ENCODE measurements around the gene POLG.

The POLG gene

DNA sequence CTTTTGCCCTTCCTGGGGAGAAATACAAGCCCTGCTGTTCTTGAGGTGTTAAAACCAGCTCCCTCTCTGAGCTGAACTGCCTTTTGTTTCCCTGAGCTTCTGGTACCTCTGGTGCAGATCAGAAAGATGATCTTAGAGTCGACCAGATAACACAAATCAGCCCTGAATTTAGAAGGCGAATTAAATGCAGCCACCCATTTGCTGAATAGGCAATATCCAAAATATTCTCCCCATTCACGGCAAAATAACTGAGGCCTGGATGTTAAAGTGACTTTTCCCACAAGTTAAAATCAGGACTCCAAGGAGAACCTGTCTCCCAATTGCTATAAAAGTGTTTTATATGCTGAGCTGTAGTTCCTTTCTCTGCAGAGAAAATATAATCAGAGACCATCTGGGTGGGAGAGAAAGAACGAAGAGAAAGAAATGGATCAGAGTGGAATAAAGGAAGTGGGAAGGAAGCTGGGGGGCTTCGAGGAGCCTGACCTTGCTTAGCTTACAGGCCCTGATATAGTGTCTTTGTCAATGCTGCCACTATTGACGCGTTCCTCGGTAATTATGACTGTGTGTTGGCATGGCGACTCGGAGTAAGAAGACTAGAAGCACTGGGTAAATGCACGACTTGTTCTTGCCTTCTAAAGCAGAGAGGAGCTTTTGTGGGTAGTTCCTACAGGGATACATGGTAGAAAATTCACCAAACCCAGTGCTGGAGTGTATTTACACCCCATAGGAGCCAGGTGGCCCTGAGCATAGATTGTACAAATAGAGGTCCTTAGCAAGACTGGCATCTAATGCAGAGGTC lies 47.5 kb upstream of the POLG start:
- H3K36me3 ChIP-seq (ENCODE audit: insufficient read depth), result no peaks in the 10 kb centered on the region
- H2AFZ ChIP-seq (ENCODE audit: low read depth), result no peak overlapping the region
- H3K4me2 ChIP-seq, result no peak overlapping the region
- H4K20me1 ChIP-seq (ENCODE audit: insufficient read depth), result no peaks in the 10 kb centered on the region
- H3K9ac ChIP-seq, result no peak overlapping the region
- TF ChIP-seq, protein P1, sequence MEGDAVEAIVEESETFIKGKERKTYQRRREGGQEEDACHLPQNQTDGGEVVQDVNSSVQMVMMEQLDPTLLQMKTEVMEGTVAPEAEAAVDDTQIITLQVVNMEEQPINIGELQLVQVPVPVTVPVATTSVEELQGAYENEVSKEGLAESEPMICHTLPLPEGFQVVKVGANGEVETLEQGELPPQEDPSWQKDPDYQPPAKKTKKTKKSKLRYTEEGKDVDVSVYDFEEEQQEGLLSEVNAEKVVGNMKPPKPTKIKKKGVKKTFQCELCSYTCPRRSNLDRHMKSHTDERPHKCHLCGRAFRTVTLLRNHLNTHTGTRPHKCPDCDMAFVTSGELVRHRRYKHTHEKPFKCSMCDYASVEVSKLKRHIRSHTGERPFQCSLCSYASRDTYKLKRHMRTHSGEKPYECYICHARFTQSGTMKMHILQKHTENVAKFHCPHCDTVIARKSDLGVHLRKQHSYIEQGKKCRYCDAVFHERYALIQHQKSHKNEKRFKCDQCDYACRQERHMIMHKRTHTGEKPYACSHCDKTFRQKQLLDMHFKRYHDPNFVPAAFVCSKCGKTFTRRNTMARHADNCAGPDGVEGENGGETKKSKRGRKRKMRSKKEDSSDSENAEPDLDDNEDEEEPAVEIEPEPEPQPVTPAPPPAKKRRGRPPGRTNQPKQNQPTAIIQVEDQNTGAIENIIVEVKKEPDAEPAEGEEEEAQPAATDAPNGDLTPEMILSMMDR (conservative IDR thresholded peaks at IDR 0.05; ENCODE audit: low read depth, low read length), result no peak
- H3K79me2 ChIP-seq (ENCODE audit: insufficient read depth, low read depth), result no peaks in the 10 kb centered on the region
- peaks cover 21% of the 10 kb centered on the region; the same call in 1 of the 2 replicates for H3K27me3 ChIP-seq (ENCODE audit: insufficient read depth, low read depth)
- H3K27ac ChIP-seq, result no peak overlapping the region
- no peak overlapping the region for H3K4me3 ChIP-seq (IDR thresholded peaks at IDR 0.05; ENCODE audit: insufficient read depth, low read depth, low read length)
- H3K4me1 ChIP-seq (ENCODE audit: low read depth, poor library complexity, severe bottlenecking), result no peaks in the 10 kb centered on the region

DNA sequence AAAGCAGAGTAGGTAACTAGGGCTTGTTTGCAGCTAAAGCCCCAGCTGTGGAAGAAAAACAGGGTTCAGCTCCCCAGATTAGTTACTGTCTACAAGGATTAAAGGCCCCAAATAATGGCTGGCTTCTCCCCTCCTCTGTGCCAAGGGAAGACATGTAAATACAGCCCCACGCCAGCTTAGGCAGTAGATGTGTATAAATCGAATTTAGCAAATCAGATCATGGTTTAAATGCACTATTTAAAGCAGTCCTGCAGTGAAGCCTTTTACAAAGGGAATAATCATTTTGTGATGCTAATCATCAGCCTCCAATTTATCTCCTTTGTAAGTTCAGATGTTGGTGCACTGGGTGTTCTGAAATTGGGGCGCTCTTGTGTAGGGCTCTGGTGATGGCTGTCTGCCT lies 46.7 kb upstream of the POLG start:
- Histone ChIP-seq H3K4me3 (IDR thresholded peaks at IDR 0.05; ENCODE audit: insufficient read depth, low read depth, low read length) (no peak overlapping the region), H3K27me3 (ENCODE audit: insufficient read depth, low read depth) (peaks cover 27% of the 10 kb centered on the region; the same call in 1 of the 2 replicates), H3K9ac (no peak overlapping the region), H3K4me1 (ENCODE audit: low read depth, poor library complexity, severe bottlenecking) (no peaks in the 10 kb centered on the region), H2AFZ (ENCODE audit: low read depth) (no peak overlapping the region), H3K27ac (no peak overlapping the region), H3K4me2 (no peak overlapping the region), H4K20me1 (ENCODE audit: insufficient read depth) (no peaks in the 10 kb centered on the region), H3K36me3 (ENCODE audit: insufficient read depth) (no peaks in the 10 kb centered on the region), H3K79me2 (ENCODE audit: insufficient read depth, low read depth) (no peaks in the 10 kb centered on the region)
- TF ChIP-seq, protein P1 (conservative IDR thresholded peaks at IDR 0.05; ENCODE audit: low read depth, low read length), result no peak

DNA sequence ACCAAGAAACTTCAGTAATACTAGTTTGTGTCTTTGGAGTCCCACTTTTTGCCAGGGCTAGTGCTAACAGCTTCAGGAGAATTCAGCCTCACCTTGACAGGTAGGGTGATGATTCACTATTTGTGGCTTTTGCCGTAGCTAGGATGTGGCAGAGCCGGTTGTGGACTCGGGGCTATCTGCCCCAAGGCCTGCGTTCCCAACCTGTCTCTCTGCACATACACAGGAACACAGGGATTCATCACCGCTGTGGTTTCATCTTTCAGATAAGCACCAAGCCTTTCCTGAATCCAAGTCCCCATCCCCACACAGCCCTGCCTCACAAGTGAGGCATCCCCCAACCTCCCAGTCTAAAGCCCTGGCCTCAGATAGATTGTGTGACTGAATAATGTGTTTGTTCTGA lies 45.2 kb upstream of the POLG start:
- H2AFZ ChIP-seq (ENCODE audit: low read depth), result no peak overlapping the region
- no peaks in the 10 kb centered on the region for H3K36me3 ChIP-seq (ENCODE audit: insufficient read depth)
- TF ChIP-seq, protein P1 (conservative IDR thresholded peaks at IDR 0.05; ENCODE audit: low read depth, low read length), result no peak
- H3K27me3 ChIP-seq (ENCODE audit: insufficient read depth, low read depth), result peaks cover 38% of the 10 kb centered on the region
- H4K20me1 ChIP-seq (ENCODE audit: insufficient read depth), result no peaks in the 10 kb centered on the region
- H3K4me3 ChIP-seq (IDR thresholded peaks at IDR 0.05; ENCODE audit: insufficient read depth, low read depth, low read length), result no peak overlapping the region
- no peak overlapping the region for H3K27ac ChIP-seq
- H3K9ac ChIP-seq, result no peak overlapping the region
- no peak overlapping the region for H3K4me2 ChIP-seq
- H3K4me1 ChIP-seq (ENCODE audit: low read depth, poor library complexity, severe bottlenecking), result no peaks in the 10 kb centered on the region
- no peaks in the 10 kb centered on the region for H3K79me2 ChIP-seq (ENCODE audit: insufficient read depth, low read depth)

DNA sequence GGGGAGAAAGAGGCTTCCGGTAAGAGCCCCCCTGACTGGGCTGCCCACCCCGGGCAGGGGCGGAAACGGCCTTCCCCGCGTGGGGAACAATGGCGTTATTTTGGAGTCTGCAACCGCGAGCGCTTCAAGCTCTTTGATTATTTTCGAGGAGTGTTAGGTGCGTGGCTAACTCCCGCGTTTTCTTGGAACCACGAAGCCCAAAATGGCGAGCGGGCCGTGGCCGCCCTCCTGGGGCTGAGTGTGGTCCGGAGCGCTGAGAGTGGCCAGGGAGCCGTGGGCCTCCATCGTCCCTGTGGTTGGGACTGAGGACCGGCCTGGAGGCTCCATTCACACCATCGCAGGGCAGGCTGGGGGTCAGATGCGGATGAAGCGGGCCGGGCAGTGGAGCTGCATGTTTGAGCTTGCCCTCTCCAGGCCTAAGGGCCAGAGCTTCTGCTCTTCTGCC lies 44.6 kb upstream of the POLG start:
- Histone ChIP-seq H3K27me3 (ENCODE audit: insufficient read depth, low read depth) (peaks cover 44% of the 10 kb centered on the region), H3K27ac (no peak overlapping the region), H4K20me1 (ENCODE audit: insufficient read depth) (no peaks in the 10 kb centered on the region), H3K4me1 (ENCODE audit: low read depth, poor library complexity, severe bottlenecking) (no peaks in the 10 kb centered on the region), H3K9ac (no peak overlapping the region), H2AFZ (ENCODE audit: low read depth) (no peak overlapping the region), H3K4me2 (no peak overlapping the region), H3K79me2 (ENCODE audit: insufficient read depth, low read depth) (no peaks in the 10 kb centered on the region), H3K4me3 (IDR thresholded peaks at IDR 0.05; ENCODE audit: insufficient read depth, low read depth, low read length) (no peak overlapping the region), H3K36me3 (ENCODE audit: insufficient read depth) (no peaks in the 10 kb centered on the region)
- TF ChIP-seq, protein P1 (conservative IDR thresholded peaks at IDR 0.05; ENCODE audit: low read depth, low read length), result no peak
